Trophoblast cell (in vitro differentiated cells and primary cell): ENCODE data around the gene PANK4.

Experiments
- DNase-seq, 2 donors: peaks; one replicate each; pipeline ENCODE4 v3.0.0-alpha.2; 2016
- H2AFZ ChIP-seq: 2 replicates; pipeline ENCODE4 v1.6.1; 2013; ENCODE audit warnings: low read length, moderate library complexity, mild to moderate bottlenecking; ENCODE audit not compliant: insufficient read depth, poor library complexity
- H2AK5ac ChIP-seq: 2 replicates; pipeline ENCODE4 v1.6.1; 2013; ENCODE audit warnings: mild to moderate bottlenecking, low read length
- H2BK120ac ChIP-seq: 2 replicates; pipeline ENCODE4 v1.6.1; 2013; ENCODE audit warnings: low read length, mild to moderate bottlenecking, moderate library complexity; ENCODE audit not compliant: insufficient read depth, poor library complexity
- H2BK12ac ChIP-seq: 2 replicates; pipeline ENCODE4 v1.6.1; 2013; ENCODE audit warnings: mild to moderate bottlenecking, low read length, moderate library complexity
- H2BK5ac ChIP-seq: 2 replicates; pipeline ENCODE4 v1.6.1; 2013; ENCODE audit warnings: low read length, low read depth, moderate library complexity, mild to moderate bottlenecking; ENCODE audit not compliant: poor library complexity
- H3K14ac ChIP-seq: 2 replicates; pipeline ENCODE4 v1.6.1; 2013; ENCODE audit warnings: mild to moderate bottlenecking, low read length
- H3K18ac ChIP-seq: 2 replicates; pipeline ENCODE4 v1.6.1; 2013; ENCODE audit warnings: mild to moderate bottlenecking, low read length
- H3K23ac ChIP-seq: 2 replicates; pipeline ENCODE4 v1.6.1; 2013; ENCODE audit warnings: low read length
- H3K27ac ChIP-seq: 2 replicates; pipeline ENCODE4 v1.5.1; 2013; ENCODE audit warnings: low read depth, mild to moderate bottlenecking, inconsistent platforms, low read length, moderate library complexity
- H3K27me3 ChIP-seq: 2 replicates; pipeline ENCODE4 v1.6.1; 2013; ENCODE audit warnings: inconsistent platforms, mild to moderate bottlenecking, low read length, moderate library complexity; ENCODE audit not compliant: insufficient read depth
- H3K36me3 ChIP-seq, 2 experiments: 1 replicate in 1 of 2; 2 replicates in 1 of 2; pipeline ENCODE4 v1.6.1; 2013; ENCODE audit warnings: low read length in 2 of 2, mild to moderate bottlenecking in 2 of 2, moderate library complexity in 1 of 2; ENCODE audit not compliant: insufficient read depth in 2 of 2, control insufficient read depth in 1 of 2
- H3K4ac ChIP-seq: 2 replicates; pipeline ENCODE4 v1.6.1; 2013; ENCODE audit warnings: low read depth, mild to moderate bottlenecking, low read length, moderate library complexity
- H3K4me1 ChIP-seq, 2 experiments: 1 replicate in 1 of 2; 2 replicates in 1 of 2; pipeline ENCODE4 v1.6.1; 2013; ENCODE audit warnings: low read length in 2 of 2, mild to moderate bottlenecking in 2 of 2, moderate library complexity in 1 of 2; ENCODE audit not compliant: insufficient read depth in 2 of 2, control insufficient read depth in 1 of 2
- H3K4me2 ChIP-seq: 2 replicates; pipeline ENCODE4 v1.6.1; 2013; ENCODE audit warnings: inconsistent platforms, mild to moderate bottlenecking, low read length, moderate library complexity
- H3K4me3 ChIP-seq: 2 replicates; pipeline ENCODE4 v1.5.1; 2013; ENCODE audit warnings: mild to moderate bottlenecking, low read depth, low read length, inconsistent platforms
- H3K79me1 ChIP-seq: one replicate; pipeline ENCODE4 v1.6.1; 2013; ENCODE audit warnings: low read length
- H3K79me2 ChIP-seq: 2 replicates; pipeline ENCODE4 v1.6.1; 2013; ENCODE audit warnings: low read length, mild to moderate bottlenecking; ENCODE audit not compliant: control insufficient read depth, insufficient read depth, poor library complexity
- H3K9ac ChIP-seq: 2 replicates; pipeline ENCODE4 v1.6.1; 2013; ENCODE audit warnings: mild to moderate bottlenecking, low read length
- H3K9me3 ChIP-seq: 2 replicates; pipeline ENCODE4 v1.6.1; 2013; ENCODE audit warnings: low read depth, mild to moderate bottlenecking, control low read depth, inconsistent platforms, low read length; ENCODE audit not compliant: insufficient read depth
- H4K12ac ChIP-seq: 2 replicates; pipeline ENCODE4 v1.6.1; 2013; ENCODE audit warnings: low read depth, mild to moderate bottlenecking, low read length, moderate library complexity
- H4K8ac ChIP-seq: 2 replicates; pipeline ENCODE4 v1.6.1; 2013; ENCODE audit warnings: low read depth, mild to moderate bottlenecking, low read length, moderate library complexity
- H4K91ac ChIP-seq: one replicate; pipeline ENCODE4 v1.6.1; 2013; ENCODE audit warnings: low read depth, mild to moderate bottlenecking, low read length, moderate library complexity
- WGBS: extraction: QIAGEN DNeasy Blood & Tissue Kit; methylation state at CpG from one replicate; pipeline ENCODE4 v1.1.7; 2013; ENCODE audit warnings: missing lambda C conversion rate; ENCODE audit not compliant: insufficient read length, insufficient coverage; ENCODE audit errors: extremely low coverage; 5-methylcytosine and 5-hydroxymethylcytosine counted together

The PANK4 gene

DNA sequence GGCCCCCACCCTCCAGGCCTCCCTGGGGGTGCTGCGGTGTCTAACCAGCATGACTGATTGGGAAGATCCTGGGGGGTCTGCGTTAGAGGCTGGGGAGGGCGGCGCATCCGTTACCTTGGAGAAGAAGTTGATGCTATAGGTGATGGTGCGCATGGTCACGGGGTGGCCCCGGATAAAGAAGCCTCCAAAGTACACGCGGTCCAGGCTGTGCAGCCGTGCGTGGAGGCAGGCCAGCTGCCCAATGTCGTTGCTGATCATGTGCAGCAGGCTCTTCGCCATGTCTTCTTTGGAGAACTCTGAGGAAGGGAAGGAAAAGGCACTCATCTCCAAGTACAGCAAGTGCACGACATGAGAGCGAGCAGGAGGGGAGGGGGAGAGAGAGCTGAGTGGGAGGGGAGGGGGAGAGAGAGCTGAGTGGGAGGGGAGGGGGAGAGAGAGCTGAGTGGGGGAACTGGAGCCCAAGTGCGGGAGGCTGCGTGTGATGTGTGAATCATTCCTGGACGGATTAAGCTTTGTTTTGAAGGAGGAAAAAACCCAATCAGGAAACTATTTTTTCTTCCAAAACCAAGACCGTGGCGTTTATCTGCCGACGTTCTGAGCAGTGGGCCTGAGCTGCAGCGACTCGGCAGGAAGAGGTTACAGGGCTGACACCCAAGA is 7.2 kb downstream of the PANK4 start:
- Histone ChIP-seq H3K27me3 (no peaks in the 10 kb centered on the region), H3K14ac (no peak overlapping the region), H3K27ac (no peak overlapping the region), H3K4ac (no peak overlapping the region), H2BK120ac (no peak overlapping the region), H3K4me1 (peaks cover 0 to 2% of the 10 kb centered on the region in 2 experiments), H3K79me1 (no peaks in the 10 kb centered on the region), H3K9ac (no peak overlapping the region), H2AFZ (no peak overlapping the region), H4K8ac (no peak overlapping the region), H3K9me3 (no peaks in the 10 kb centered on the region), H3K79me2 (peaks cover 4% of the 10 kb centered on the region), H3K23ac (no peak overlapping the region), H2AK5ac (no peak overlapping the region), H3K36me3 (peaks cover 71% of the 10 kb centered on the region in 2 experiments), H4K91ac (no peak overlapping the region), H2BK12ac (no peak overlapping the region), H2BK5ac (no peak overlapping the region), H4K12ac (no peak overlapping the region), H3K18ac (no peak overlapping the region), H3K4me3 (no peak overlapping the region), H3K4me2 (no peak overlapping the region)
- no CpG with 5 or more reads among the region's 25 CpGs for WGBS
- DNase-seq, result no peak

DNA sequence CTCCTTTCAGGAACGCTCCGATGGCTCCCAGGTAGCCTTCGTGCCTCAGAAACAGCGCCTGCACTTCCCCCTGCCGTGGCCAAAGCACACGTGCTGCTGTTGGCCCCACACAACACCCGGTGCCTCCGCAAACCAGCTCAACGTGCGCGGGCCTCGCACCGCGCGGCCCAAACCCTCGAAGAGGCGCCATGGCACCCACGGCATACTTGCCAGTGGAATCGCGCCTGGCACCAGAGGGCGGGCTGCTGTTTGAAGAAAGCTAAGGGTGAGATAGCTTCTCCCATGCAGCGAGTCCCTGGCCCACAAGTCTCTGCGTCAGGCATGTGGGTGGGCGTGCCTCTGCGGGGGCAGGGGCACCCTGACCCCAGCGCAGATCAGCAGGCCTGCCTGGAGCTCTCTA is 7.9 kb downstream of the PANK4 start:
- H2BK12ac ChIP-seq, result no peak overlapping the region
- no peak overlapping the region for H3K18ac ChIP-seq
- H3K4me1 ChIP-seq, result peaks cover 0 to 2% of the 10 kb centered on the region in 2 experiments
- H3K9me3 ChIP-seq, result peaks cover 2% of the 10 kb centered on the region
- no peak overlapping the region for H4K12ac ChIP-seq
- H3K27ac ChIP-seq, result no peak overlapping the region
- no peak overlapping the region for H3K23ac ChIP-seq
- H2AK5ac ChIP-seq, result no peak overlapping the region
- no CpG with 5 or more reads among the region's 26 CpGs for whole genome bisulfite sequencing
- no peaks in the 10 kb centered on the region for H3K79me1 ChIP-seq
- no peak overlapping the region for H2AFZ ChIP-seq
- H3K4me2 ChIP-seq, result no peak overlapping the region
- H3K9ac ChIP-seq, result peak overlapping the region; percentile 20
- no peak for DNase-seq
- H4K91ac ChIP-seq, result no peak overlapping the region
- no peak overlapping the region for H3K14ac ChIP-seq
- H2BK5ac ChIP-seq, result no peak overlapping the region
- H2BK120ac ChIP-seq, result no peak overlapping the region
- H3K4ac ChIP-seq, result no peak overlapping the region
- peaks cover under 1% of the 10 kb centered on the region for H3K79me2 ChIP-seq
- peaks cover 77% of the 10 kb centered on the region in 2 experiments for H3K36me3 ChIP-seq
- no peak overlapping the region for H3K4me3 ChIP-seq
- H4K8ac ChIP-seq, result no peak overlapping the region
- H3K27me3 ChIP-seq, result no peaks in the 10 kb centered on the region

DNA sequence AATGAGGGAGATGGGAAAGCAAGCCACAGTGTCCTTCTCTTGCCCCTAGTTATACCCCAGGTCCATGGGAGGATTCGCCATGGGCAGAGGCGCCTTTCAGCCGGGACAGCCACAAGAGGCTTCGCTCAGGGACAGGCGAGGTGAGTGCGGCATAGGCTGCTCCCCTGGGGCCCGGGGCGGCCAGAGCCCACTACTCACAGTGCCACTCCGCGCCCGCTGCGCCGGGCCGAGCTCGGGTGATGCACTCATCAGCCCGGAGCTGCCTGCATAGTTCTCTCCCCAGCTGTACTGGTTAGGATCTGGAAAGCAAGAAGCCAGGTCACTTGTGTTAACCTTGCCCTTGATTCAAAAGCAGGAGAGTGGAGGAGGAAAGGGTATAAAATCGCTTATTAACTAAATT is 8.4 kb downstream of the PANK4 start:
- Histone ChIP-seq H3K27ac (no peak overlapping the region), H2AFZ (no peak overlapping the region), H3K9ac (no peak overlapping the region), H3K36me3 (peaks cover 83% of the 10 kb centered on the region in 2 experiments), H3K4me2 (no peak overlapping the region), H4K12ac (no peak overlapping the region), H3K23ac (no peak overlapping the region), H4K8ac (no peak overlapping the region), H2AK5ac (no peak overlapping the region), H3K14ac (no peak overlapping the region), H3K79me1 (no peaks in the 10 kb centered on the region), H2BK12ac (no peak overlapping the region), H2BK5ac (no peak overlapping the region), H3K4ac (no peak overlapping the region), H2BK120ac (no peak overlapping the region), H3K18ac (no peak overlapping the region), H3K79me2 (no peaks in the 10 kb centered on the region), H3K4me1 (no peaks in the 10 kb centered on the region), H3K27me3 (no peaks in the 10 kb centered on the region), H4K91ac (no peak overlapping the region), H3K4me3 (no peak overlapping the region), H3K9me3 (peaks cover 2% of the 10 kb centered on the region)
- no CpG with 5 or more reads among the region's 17 CpGs for WGBS
- DNase-seq, result no peak

DNA sequence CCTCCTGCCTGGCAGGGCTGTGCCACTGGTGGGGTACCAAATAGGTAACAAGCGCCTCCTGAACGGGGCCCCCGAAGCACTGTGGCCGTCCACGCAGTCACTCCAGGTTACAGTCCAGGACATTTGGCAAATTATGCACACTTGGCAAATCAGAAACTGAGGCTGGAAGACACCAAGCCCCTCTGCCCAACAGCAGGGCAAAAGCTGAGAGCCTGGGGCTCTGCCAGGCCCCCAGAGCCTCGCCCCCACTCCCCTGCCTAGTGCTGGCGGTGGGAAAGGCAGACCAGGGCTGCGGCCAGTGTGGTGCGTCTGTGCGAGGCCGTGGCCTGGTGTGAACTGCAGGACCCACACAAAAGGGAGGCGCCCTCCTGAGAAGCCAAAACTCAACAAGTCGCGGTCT is 9.4 kb downstream of the PANK4 start:
- WGBS, result no CpG with 5 or more reads among the region's 14 CpGs
- Histone ChIP-seq H3K14ac (no peak overlapping the region), H4K91ac (no peak overlapping the region), H3K27ac (no peak overlapping the region), H2BK12ac (no peak overlapping the region), H3K4ac (no peak overlapping the region), H3K9ac (no peak overlapping the region), H3K9me3 (peaks cover 2% of the 10 kb centered on the region), H3K79me2 (no peaks in the 10 kb centered on the region), H3K27me3 (no peaks in the 10 kb centered on the region), H2BK5ac (no peak overlapping the region), H2AK5ac (no peak overlapping the region), H3K23ac (no peak overlapping the region), H4K8ac (no peak overlapping the region), H3K4me2 (no peak overlapping the region), H2AFZ (no peak overlapping the region), H3K36me3 (peaks cover 92 to 93% of the 10 kb centered on the region in 2 experiments), H3K4me3 (no peak overlapping the region), H4K12ac (no peak overlapping the region), H3K79me1 (no peaks in the 10 kb centered on the region), H3K18ac (no peak overlapping the region), H2BK120ac (no peak overlapping the region), H3K4me1 (no peaks in the 10 kb centered on the region)
- DNase-seq, result no peak
